K562 (cell line): ENCODE data around the gene HPGDS. TPM values are rescaled to one million over a fixed set of nuclear protein-coding genes. Genes with fewer than 3 reads are reported as not detected.

Source experiments
- ATAC-seq: fragments of 200-7000 bp; cut with Tn5 transposase; 3 replicates; pipeline ENCODE4 v1.9.1; 2020; ENCODE audit warnings: moderate library complexity
- BruUV-seq: library from RNA; stranded (reverse); fragments of 400-500 nt; replicated peaks from 2 replicates; lab custom pipeline; 2021; lab: Mats Ljungman, UMichigan
- CTCF ChIA-PET: fragments of 300-600 bp; formaldehyde crosslinking; extraction: SDS; loops from one replicate; lab custom pipeline; 2021; ENCODE audit warnings: low intra/inter-chr PET ratio; lab: Yijun Ruan, JAX
- POLR2A ChIA-PET: fragments of 300-600, 350-650 bp; sonication (Branson Sonifier 250); formaldehyde crosslinking; extraction: SDS; loops from one replicate; lab custom pipeline; 2021; ENCODE audit warnings: antibody characterized with exemption, inconsistent platforms; lab: Yijun Ruan, JAX
- DNase-seq, 4 experiments: peaks; one replicate each; pipeline versions ENCODE4 v3.0.0 to v3.0.0-alpha.2; 2011 to 2018; ENCODE audit warnings: low spot score in 3 of 4, mixed read lengths in 3 of 4; ENCODE audit errors: extremely low read depth in 1 of 4
- FAIRE-seq: peaks from 2 replicates; lab custom pipeline; 2011; peaks lifted over from hg19 to GRCh38; lab: Jason Lieb, UNC
- H2AFZ ChIP-seq: 2 replicates; pipeline ENCODE4 v1.6.0; 2011; ENCODE audit warnings: low read depth, low read length, control low read depth, inconsistent platforms
- H3K27ac ChIP-seq: fragments of 200-600 bp; 3 replicates; pipeline ENCODE4 v1.8.0; 2011; ENCODE audit warnings: low read depth, mild to moderate bottlenecking, control low read depth, inconsistent platforms, low read length, moderate library complexity, mixed read lengths; ENCODE audit errors: extremely low read depth
- H3K27me3 ChIP-seq, 2 experiments: fragments of 300-600 bp in 1 of 2; 2 replicates in 1 of 2; 3 replicates in 1 of 2; pipeline versions ENCODE4 v1.6.0 to v1.8.0; 2011; ENCODE audit warnings: inconsistent platforms in 2 of 2, low read length in 2 of 2, mild to moderate bottlenecking in 1 of 2, mixed read lengths in 1 of 2, moderate library complexity in 1 of 2; ENCODE audit not compliant: control insufficient read depth in 2 of 2, insufficient read depth in 2 of 2
- H3K36me3 ChIP-seq: fragments of 300-600 bp; 3 replicates; pipeline ENCODE4 v1.8.0; 2011; ENCODE audit warnings: mild to moderate bottlenecking, low read length, inconsistent platforms; ENCODE audit not compliant: control insufficient read depth, insufficient read depth
- H3K4me1 ChIP-seq, 2 experiments: fragments of 200-600 bp in 1 of 2; replicated peaks in 1 of 2; 2 replicates in 1 of 2; 3 replicates in 1 of 2; pipeline versions ENCODE4 v1.5.1 to v1.8.0; 2011; ENCODE audit warnings: inconsistent platforms in 2 of 2, low read length in 2 of 2, mild to moderate bottlenecking in 1 of 2, mixed read lengths in 1 of 2, moderate library complexity in 1 of 2; ENCODE audit not compliant: control insufficient read depth in 2 of 2, insufficient read depth in 2 of 2
- H3K4me2 ChIP-seq: 2 replicates; pipeline ENCODE4 v1.6.1; 2011; ENCODE audit warnings: low read length, control low read depth, inconsistent platforms, mixed read lengths; ENCODE audit not compliant: insufficient read depth
- H3K4me3 ChIP-seq: fragments of 200-600 bp; sonication (generic), shearing (Covaris generic); 2 replicates; pipeline ENCODE4 v1.5.1; 2016; ENCODE audit warnings: control low read depth, inconsistent platforms
- H3K79me2 ChIP-seq: fragments of 200-600 bp; 3 replicates; pipeline ENCODE4 v1.8.0; 2011; ENCODE audit warnings: low read length, inconsistent platforms; ENCODE audit not compliant: control insufficient read depth, insufficient read depth
- H3K9ac ChIP-seq, 2 experiments: 2 replicates each; pipeline versions ENCODE4 v1.6.0 to v1.6.1; 2011; ENCODE audit warnings: low read depth in 2 of 2, low read length in 2 of 2, control low read depth in 1 of 2, inconsistent platforms in 1 of 2, mild to moderate bottlenecking in 1 of 2, mixed read lengths in 1 of 2; ENCODE audit not compliant: insufficient read depth in 1 of 2
- H3K9me1 ChIP-seq: one replicate; pipeline ENCODE4 v1.6.0; 2011; ENCODE audit warnings: inconsistent platforms, mild to moderate bottlenecking, low read length, moderate library complexity; ENCODE audit not compliant: control insufficient read depth, insufficient read depth
- H3K9me3 ChIP-seq: replicated peaks from 2 replicates; pipeline ENCODE4 v1.5.1; 2011; ENCODE audit warnings: low read depth, low read length, inconsistent platforms; ENCODE audit not compliant: control insufficient read depth, insufficient read depth
- H4K20me1 ChIP-seq: replicated peaks from 2 replicates; pipeline ENCODE4 v1.6.1; 2011; ENCODE audit warnings: low read length, inconsistent platforms, mixed read lengths; ENCODE audit not compliant: control insufficient read depth, insufficient read depth
- ATF1 ChIP-seq, 2 experiments: fragments of 450-650 bp in 1 of 2; IDR thresholded peaks; 2 replicates each; pipeline ENCODE4 v1.6.1; 2016; ENCODE audit warnings: missing compliant biosample characterization in 1 of 2, missing genetic modification characterization in 1 of 2
- C11orf30 ChIP-seq: fragments of 450-650 bp; IDR thresholded peaks from 2 replicates; pipeline ENCODE4 v1.6.1; 2016; ENCODE audit warnings: low read depth, mild to moderate bottlenecking
- CBX5 ChIP-seq: IDR thresholded peaks from 2 replicates; pipeline ENCODE4 v1.6.1; 2014; ENCODE audit warnings: low read depth, borderline replicate concordance
- KDM1A ChIP-seq, 2 experiments: fragments of 450-650 bp; IDR thresholded peaks; 2 replicates each; pipeline ENCODE4 v1.6.1; 2016; ENCODE audit warnings: mild to moderate bottlenecking in 2 of 2
- MAFG ChIP-seq: fragments of 450-650 bp; conservative IDR thresholded peaks from 2 replicates; pipeline ENCODE4 v1.6.1; 2016; ENCODE audit warnings: missing genetic modification characterization, missing compliant biosample characterization
- MAFK ChIP-seq: IDR thresholded peaks from 2 replicates; pipeline ENCODE4 v1.6.1; 2011; ENCODE audit warnings: low read length, improper control_type of control experiment
- MEF2D ChIP-seq: conservative IDR thresholded peaks from 2 replicates; pipeline ENCODE4 v1.6.1; 2016; ENCODE audit warnings: low read depth, missing genetic modification characterization, missing compliant biosample characterization
- NFE2 ChIP-seq: IDR thresholded peaks from 2 replicates; pipeline ENCODE4 v1.6.1; 2014; ENCODE audit warnings: antibody characterized with exemption, low read depth
- NFE2L1 ChIP-seq: fragments of 450-650 bp; IDR thresholded peaks from 2 replicates; pipeline ENCODE4 v1.6.1; 2016; ENCODE audit warnings: missing genetic modification characterization, low read depth, mild to moderate bottlenecking, missing compliant biosample characterization, moderate library complexity, borderline replicate concordance
- REST ChIP-seq, 2 experiments: fragments of 450-650 bp; formaldehyde crosslinking in 1 of 2; IDR thresholded peaks; 2 replicates each; pipeline versions ENCODE4 v1.4.0 to v1.6.1; 2014 to 2020; ENCODE audit warnings: mild to moderate bottlenecking in 2 of 2, borderline replicate concordance in 1 of 2, low read depth in 1 of 2
- SREBF1 ChIP-seq: fragments of 150-350 bp; IDR thresholded peaks from 2 replicates; pipeline ENCODE4 v1.6.1; 2014; ENCODE audit warnings: antibody characterized with exemption, low read depth, low read length, borderline replicate concordance
- TGIF2 ChIP-seq: sonication (generic); formaldehyde crosslinking; IDR thresholded peaks from 2 replicates; pipeline ENCODE4 v1.8.1; 2022; ENCODE audit warnings: mild to moderate bottlenecking, missing genetic modification reagents, moderate library complexity
- TRIM24 ChIP-seq, 2 experiments: fragments of 450-650 bp; IDR thresholded peaks; 2 replicates each; pipeline ENCODE4 v1.6.1; 2016
- WGBS: fragments of 100-300 bp; shearing (Covaris generic); methylation state at CpG from one replicate; pipeline ENCODE4 v1.1.6; 2016; ENCODE audit warnings: low coverage, mixed read lengths; ENCODE audit not compliant: insufficient coverage; ENCODE audit errors: missing lambda C conversion rate; 5-methylcytosine and 5-hydroxymethylcytosine counted together
- in situ Hi-C: fragments of 300-500 bp; cut with MboI; formaldehyde crosslinking; loops from 4 replicates; pipeline ENCODE4 v1.15.0; 2018; ENCODE audit warnings: inconsistent platforms, mixed read lengths
- intact Hi-C: fragments of 100-400 bp; cut with micrococcal nuclease; formaldehyde crosslinking; loops from 2 replicates; pipeline ENCODE4 v1.14.2; 2022
- polyA plus RNA-seq, 8 experiments: library from polyadenylated mRNA; depleted of rRNA in 4 of 8; stranded (reverse) in 5 of 8; unstranded in 3 of 8; fragments of >200 nt; fragmentation: Nextera tagmentation in 2 of 8; fragmentation: Illumina TruSeq in 1 of 8; extraction: Ambion mirVana in 2 of 8; extraction: Trizol in 1 of 8; gene quantifications; 2 replicates each; pipeline versions ENCODE4 v1.2.1 to v1.2.3, GENCODE V29; 2011 to 2014; ENCODE audit warnings: inconsistent platforms in 1 of 8, missing spikeins in 1 of 8
- total RNA-seq, 7 experiments: library from RNA; depleted of rRNA in 6 of 7; stranded (reverse); fragments of >200 nt in 6 of 7; fragmentation: Illumina TruSeq in 2 of 7; extraction: Trizol in 2 of 7; gene quantifications; 2 replicates each; pipeline versions ENCODE4 v1.2.1 to v1.2.3, GENCODE V29; 2011 to 2021; ENCODE audit warnings: low replicate concordance in 1 of 7
- TF ChIP-seq, protein P1 (sequence below): sonication (generic); formaldehyde crosslinking; IDR thresholded peaks from 2 replicates; pipeline ENCODE4 v1.8.0; 2023; ENCODE audit warnings: mild to moderate bottlenecking, missing genetic modification reagents

The HPGDS gene
- total and polyA plus RNA-seq, 9 of the 15 experiments (the other 6 are each of a cell fraction or from before 2014, with no cell fraction given), result 0.07 to 0.36 (median 0.14) TPM; not detected in 4

GRCh38 chr4:94325835-94326234, 16.8 kb downstream of the HPGDS start:
- H3K9me1 ChIP-seq, result no peaks in the 10 kb centered on the region
- CTCF ChIA-PET, result no interaction called here
- intact Hi-C loops (no loop called here), in situ Hi-C loops (no loop called here)
- DNase-seq, result no peak
- no peaks in the 10 kb centered on the region for H4K20me1 ChIP-seq
- H2AFZ ChIP-seq, result no peak overlapping the region
- H3K4me3 ChIP-seq, result no peak overlapping the region
- no peaks in the 10 kb centered on the region for H3K36me3 ChIP-seq
- H3K79me2 ChIP-seq, result no peaks in the 10 kb centered on the region
- ATAC-seq, result no peak
- H3K9me3 ChIP-seq, result peaks cover 10% of the 10 kb centered on the region; the same call in 1 of the 2 replicates
- H3K27me3 ChIP-seq, result no peaks in the 10 kb centered on the region
- no TSS peak for BruUV-seq
- H3K4me2 ChIP-seq, result no peak overlapping the region
- WGBS, result 6% methylated on average over 1 of the region's 1 CpG
- H3K9ac ChIP-seq, result no peak overlapping the region
- no peak for FAIRE-seq
- no peaks in the 10 kb centered on the region for H3K4me1 ChIP-seq
- H3K27ac ChIP-seq, result no peak overlapping the region
- POLR2A ChIA-PET, result interaction anchor here (1.1 kb wide), 1 partner anchor 11 kb away, joined by 3 read pairs; no protein-coding TSS in a partner anchor
- TF ChIP-seq NFE2L1 (tag), result peak; percentile 29; the same call in 1 of the 2 replicates
- TF ChIP-seq MAFK, result peak; percentile 34; the same call in 1 of the 2 replicates
- TF ChIP-seq CBX5, result peak; percentile 86; the same call in 1 of the 2 replicates
- TF ChIP-seq KDM1A (IDR thresholded peaks at IDR 0.05), result no peak
- TF ChIP-seq NFE2, result peak; percentile 87
- peak; percentile 36; the same call in 1 of the 2 replicates for TF ChIP-seq C11orf30
- peak; percentile 81 for TF ChIP-seq MAFG (tag)
- no peak for TF ChIP-seq REST (IDR thresholded peaks at IDR 0.05; ENCODE audit: borderline replicate concordance)
- TF ChIP-seq REST (CRISPR knock-in tag; IDR thresholded peaks at IDR 0.05; ENCODE audit: low read depth), result no peak
- peak; percentile 84 to 89 for TF ChIP-seq TRIM24 (IDR thresholded peaks at IDR 0.05)
- TF ChIP-seq SREBF1, result no peak
- TF ChIP-seq, protein P1, sequence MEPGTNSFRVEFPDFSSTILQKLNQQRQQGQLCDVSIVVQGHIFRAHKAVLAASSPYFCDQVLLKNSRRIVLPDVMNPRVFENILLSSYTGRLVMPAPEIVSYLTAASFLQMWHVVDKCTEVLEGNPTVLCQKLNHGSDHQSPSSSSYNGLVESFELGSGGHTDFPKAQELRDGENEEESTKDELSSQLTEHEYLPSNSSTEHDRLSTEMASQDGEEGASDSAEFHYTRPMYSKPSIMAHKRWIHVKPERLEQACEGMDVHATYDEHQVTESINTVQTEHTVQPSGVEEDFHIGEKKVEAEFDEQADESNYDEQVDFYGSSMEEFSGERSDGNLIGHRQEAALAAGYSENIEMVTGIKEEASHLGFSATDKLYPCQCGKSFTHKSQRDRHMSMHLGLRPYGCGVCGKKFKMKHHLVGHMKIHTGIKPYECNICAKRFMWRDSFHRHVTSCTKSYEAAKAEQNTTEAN (CRISPR knock-in tag), result no peak
- no peak for TF ChIP-seq TGIF2 (CRISPR knock-in tag)
- TF ChIP-seq MEF2D (tag), result 0 out of 2 replicates have a peak, but pooled peaks have one; percentile 28
- no peak for TF ChIP-seq ATF1 (CRISPR knock-in tag; IDR thresholded peaks at IDR 0.05)
- no peak for TF ChIP-seq ATF1 (tag; IDR thresholded peaks at IDR 0.05)
